ENCODE data around the gene LUZP2. TPM values are rescaled to one million over a fixed set of nuclear protein-coding genes. Genes with fewer than 3 reads are reported as not detected.

LUZP2 gene
- total RNA-seq, 1 experiment from 2014 or later = not detected

DNA sequence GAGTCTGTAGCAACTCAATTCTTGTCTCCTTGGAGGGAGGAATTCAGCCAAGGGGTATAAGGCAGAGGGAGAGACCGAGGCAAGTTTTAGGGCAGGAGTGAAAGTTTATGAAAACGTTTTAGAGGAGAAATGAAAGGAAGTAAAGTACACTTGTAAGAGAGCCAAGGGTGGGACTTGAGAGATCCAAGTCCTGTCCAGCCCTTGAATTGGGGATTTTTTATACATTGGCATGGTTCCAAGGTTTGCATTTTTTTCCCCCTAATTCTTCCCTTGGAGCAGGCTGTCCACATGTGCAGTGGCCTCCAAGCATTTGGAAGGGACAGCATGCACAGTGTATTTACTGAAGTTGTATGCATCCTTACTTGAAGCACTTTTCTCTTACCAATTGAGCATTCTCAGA lies 192.1 kb downstream of the LUZP2 start:
- in situ Hi-C loops (cut with HindIII; ENCODE audit: low sequenced_read_pairs) = no loop called here
- DNase-seq (ENCODE audit: low spot score) = no peak

- DNase-seq (ENCODE audit: low spot score) = no peak
- in situ Hi-C loops (cut with HindIII; ENCODE audit: low sequenced_read_pairs) = no loop called here
Observed at GRCh38 chr11:24697522-24698111, 200.8 kb downstream of the LUZP2 start.

DNA sequence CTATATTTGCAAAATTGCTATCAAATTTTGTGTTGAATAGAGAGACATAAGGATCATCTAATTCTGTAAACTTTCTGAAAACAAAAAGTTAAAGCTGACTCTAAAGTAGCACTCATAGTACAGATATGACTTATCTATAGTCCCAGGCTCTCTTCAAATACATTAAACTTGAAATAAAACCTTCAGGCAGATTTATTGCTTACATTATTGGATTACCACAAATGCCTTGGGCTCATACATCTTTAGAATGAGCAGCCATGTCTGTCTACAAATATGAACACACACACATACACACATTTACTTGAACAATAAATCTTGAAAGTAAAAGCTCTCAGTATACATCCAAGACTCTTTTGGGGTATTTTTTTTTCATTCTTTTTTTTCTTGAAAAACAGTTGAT lies 207.9 kb downstream of the LUZP2 start:
- in situ Hi-C loops (cut with HindIII; ENCODE audit: low sequenced_read_pairs) = no loop called here

GRCh38 chr11:24705474-24705873 lies 208.6 kb downstream of the LUZP2 start:
- in situ Hi-C loops (cut with HindIII; ENCODE audit: low sequenced_read_pairs) = no loop called here
- no peak for DNase-seq (ENCODE audit: low spot score)

More for the DNA sequence above, 207.9 kb downstream of the LUZP2 start:
- DNase-seq (ENCODE audit: low spot score) = no peak

DNA sequence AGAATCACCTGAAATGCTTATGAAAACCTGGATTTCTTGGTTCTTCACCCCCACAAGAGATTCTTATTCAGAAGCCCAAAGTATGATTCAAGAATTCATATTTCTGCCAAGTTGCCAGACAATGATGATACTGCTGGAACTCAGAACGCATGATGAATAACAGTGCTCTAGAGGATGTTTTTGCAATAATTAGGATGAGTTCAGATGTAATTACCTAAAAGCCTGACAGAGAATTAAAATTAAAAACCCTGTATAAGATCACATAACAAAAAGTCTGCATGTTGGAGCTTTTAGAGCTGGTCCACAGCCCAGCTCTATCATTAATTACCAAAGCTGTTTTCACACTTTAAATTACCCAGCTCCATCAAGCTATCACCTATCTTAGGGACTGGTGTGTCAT lies 211.8 kb downstream of the LUZP2 start:
- in situ Hi-C loops (cut with HindIII; ENCODE audit: low sequenced_read_pairs) = no loop called here
- no peak for DNase-seq (ENCODE audit: low spot score)

GRCh38 chr11:24709928-24710565 lies 213.2 kb downstream of the LUZP2 start:
- in situ Hi-C loops (cut with HindIII; ENCODE audit: low sequenced_read_pairs) = no loop called here
- DNase-seq (ENCODE audit: low spot score) = no peak

GRCh38 chr11:24714601-24715000 lies 217.7 kb downstream of the LUZP2 start:
- in situ Hi-C loops (cut with HindIII; ENCODE audit: low sequenced_read_pairs) = no loop called here
- DNase-seq (ENCODE audit: low spot score) = no peak

DNA sequence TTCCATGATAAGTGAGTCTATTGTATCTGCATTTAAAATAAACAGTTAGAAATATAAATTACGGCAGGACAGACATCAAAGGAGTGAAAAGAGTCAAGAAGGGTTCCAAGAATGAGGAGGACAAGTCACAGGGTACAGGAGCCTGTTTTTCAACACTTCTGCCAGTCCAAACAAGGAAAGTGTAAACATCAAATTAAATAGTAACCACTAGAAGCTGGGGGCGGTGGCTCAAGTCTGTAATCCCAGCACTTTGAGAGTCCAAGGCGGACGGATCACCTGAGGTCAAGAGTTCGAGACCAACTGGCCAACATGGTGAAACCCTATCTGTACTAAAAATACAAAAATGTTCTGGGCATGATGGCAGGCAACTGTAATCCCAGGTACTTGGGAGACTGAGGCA lies 219.6 kb downstream of the LUZP2 start:
- no peak for DNase-seq (ENCODE audit: low spot score)
- in situ Hi-C loops (cut with HindIII; ENCODE audit: low sequenced_read_pairs) = no loop called here

GRCh38 chr11:24723231-24723630 lies 226.4 kb downstream of the LUZP2 start:
- in situ Hi-C loops (cut with HindIII; ENCODE audit: low sequenced_read_pairs) = no loop called here
- no peak for DNase-seq (ENCODE audit: low spot score)

GRCh38 chr11:24731554-24731953 lies 234.7 kb downstream of the LUZP2 start:
- in situ Hi-C loops (cut with HindIII; ENCODE audit: low sequenced_read_pairs) = no loop called here
- DNase-seq (ENCODE audit: low spot score) = no peak

DNA sequence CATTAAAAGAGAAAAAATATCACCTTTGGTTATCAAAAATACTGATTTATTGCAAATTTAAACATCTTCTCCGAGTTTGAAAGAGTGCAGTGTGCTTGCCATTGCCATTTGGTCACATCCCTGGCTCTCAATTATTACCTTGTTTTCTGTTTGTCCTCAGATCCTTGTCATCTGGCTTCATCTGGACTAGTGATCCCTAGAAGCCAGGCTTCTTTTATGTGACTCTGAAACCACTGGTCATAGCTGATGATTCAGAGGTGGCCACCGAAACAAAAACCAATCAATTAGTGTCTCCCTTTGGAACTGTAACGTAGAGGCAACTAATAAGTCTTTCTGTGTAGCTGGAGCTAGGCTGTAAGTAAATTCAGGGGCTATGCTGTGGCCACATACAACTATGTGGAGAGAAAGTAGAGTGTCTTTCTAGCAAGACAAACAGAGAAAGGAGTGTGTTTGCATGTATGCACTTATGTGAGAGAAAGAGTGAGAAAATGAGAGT lies 237.9 kb downstream of the LUZP2 start:
- in situ Hi-C loops (cut with HindIII; ENCODE audit: low sequenced_read_pairs) = no loop called here
- DNase-seq (ENCODE audit: low spot score) = no peak

DNA sequence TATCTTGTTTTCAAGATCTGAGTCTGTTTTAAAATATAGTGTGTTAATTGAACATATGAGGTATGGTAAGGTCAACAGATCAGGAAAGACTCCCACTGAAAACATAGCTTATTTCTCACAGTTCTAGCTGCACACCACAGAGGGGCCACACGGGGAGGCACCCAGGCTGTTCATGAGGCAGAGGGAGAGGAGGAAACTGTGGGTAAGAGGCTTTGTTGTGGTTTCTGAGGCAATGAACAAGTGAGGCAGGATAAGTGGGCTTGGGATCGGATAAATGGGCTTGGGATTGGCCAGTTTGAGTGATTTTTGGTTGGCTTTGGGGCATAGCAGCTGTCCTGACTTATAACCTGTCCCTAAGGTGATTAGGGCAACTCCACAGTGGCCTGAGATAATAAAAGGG lies 242.1 kb downstream of the LUZP2 start:
- in situ Hi-C loops (cut with HindIII; ENCODE audit: low sequenced_read_pairs) = no loop called here
- DNase-seq (ENCODE audit: low spot score) = no peak

GRCh38 chr11:24739637-24740036 lies 242.8 kb downstream of the LUZP2 start:
- DNase-seq (ENCODE audit: low spot score) = no peak
- in situ Hi-C loops (cut with HindIII; ENCODE audit: low sequenced_read_pairs) = no loop called here

GRCh38 chr11:24747275-24748251 lies 250.7 kb downstream of the LUZP2 start:
- no peak for DNase-seq (ENCODE audit: low spot score)
- in situ Hi-C loops (cut with HindIII; ENCODE audit: low sequenced_read_pairs) = no loop called here

DNA sequence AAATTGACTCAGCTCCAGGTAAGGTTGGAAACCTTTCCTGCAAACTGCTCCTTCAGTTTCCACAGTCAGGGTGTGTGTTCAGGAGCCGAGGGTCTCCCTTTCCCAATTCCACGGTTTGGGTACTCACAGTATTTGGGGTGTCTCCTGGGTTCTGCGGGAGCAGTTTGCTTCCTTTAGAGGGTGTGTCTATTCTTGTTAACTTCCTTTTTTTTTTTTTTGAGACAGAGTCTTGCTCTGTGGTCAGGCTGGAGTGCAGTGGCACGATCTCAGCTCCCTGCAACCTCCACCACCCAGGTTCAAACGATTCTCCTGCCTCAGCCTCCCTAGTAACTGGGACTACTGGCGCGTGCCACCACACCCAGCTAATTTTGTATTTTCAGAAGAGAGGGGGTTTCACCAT lies 251.4 kb downstream of the LUZP2 start:
- no peak for DNase-seq (ENCODE audit: low spot score)
- in situ Hi-C loops (cut with HindIII; ENCODE audit: low sequenced_read_pairs) = no loop called here

- DNase-seq (ENCODE audit: low spot score) = no peak
- in situ Hi-C loops (cut with HindIII; ENCODE audit: low sequenced_read_pairs) = no loop called here
Observed at GRCh38 chr11:24754406-24754805, 257.6 kb downstream of the LUZP2 start.

- no peak for DNase-seq (ENCODE audit: low spot score)
- in situ Hi-C loops (cut with HindIII; ENCODE audit: low sequenced_read_pairs) = no loop called here
Observed at GRCh38 chr11:24755260-24755839, 258.5 kb downstream of the LUZP2 start.

DNA sequence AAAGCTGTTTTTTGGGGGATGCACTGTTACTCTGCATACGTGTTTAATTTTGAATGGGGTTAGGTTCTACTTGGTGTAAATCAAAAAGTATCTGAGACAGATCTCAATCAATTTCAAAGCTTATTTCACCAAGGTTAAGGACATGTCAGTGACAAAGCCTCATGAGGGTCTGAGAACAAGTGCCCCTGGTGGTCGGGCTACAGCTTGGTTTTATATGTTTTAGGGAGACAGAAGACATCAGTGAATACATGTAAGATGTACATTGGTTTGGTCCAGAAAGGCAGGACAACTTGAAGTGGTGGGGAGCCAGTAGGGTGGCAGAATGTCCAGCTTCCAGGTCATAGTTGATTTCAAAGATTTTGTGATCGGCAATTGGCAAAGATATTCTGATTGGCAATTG lies 262.9 kb downstream of the LUZP2 start:
- DNase-seq (ENCODE audit: low spot score) = no peak
- in situ Hi-C loops (cut with HindIII; ENCODE audit: low sequenced_read_pairs) = no loop called here

- in situ Hi-C loops (cut with HindIII; ENCODE audit: low sequenced_read_pairs) = no loop called here
- DNase-seq (ENCODE audit: low spot score) = no peak
Observed at GRCh38 chr11:24760681-24761080, 263.8 kb downstream of the LUZP2 start.

- in situ Hi-C loops (cut with HindIII; ENCODE audit: low sequenced_read_pairs) = no loop called here
- no peak for DNase-seq (ENCODE audit: low spot score)
Observed at GRCh38 chr11:24762076-24762475, 265.2 kb downstream of the LUZP2 start.
